Trophoblast cell (in vitro differentiated cells and primary cell): ENCODE data around the gene TTI1.
A peak's percentile ranks its signal among the peaks of the same experiment; 100 is the strongest.

Source experiments
- DNase-seq, 2 donors: peaks; one replicate each; pipeline ENCODE4 v3.0.0-alpha.2; 2016
- H2AFZ ChIP-seq: 2 replicates; pipeline ENCODE4 v1.6.1; 2013; ENCODE audit warnings: low read length, moderate library complexity, mild to moderate bottlenecking; ENCODE audit not compliant: insufficient read depth, poor library complexity
- H2AK5ac ChIP-seq: 2 replicates; pipeline ENCODE4 v1.6.1; 2013; ENCODE audit warnings: mild to moderate bottlenecking, low read length
- H2BK120ac ChIP-seq: 2 replicates; pipeline ENCODE4 v1.6.1; 2013; ENCODE audit warnings: low read length, mild to moderate bottlenecking, moderate library complexity; ENCODE audit not compliant: insufficient read depth, poor library complexity
- H2BK12ac ChIP-seq: 2 replicates; pipeline ENCODE4 v1.6.1; 2013; ENCODE audit warnings: mild to moderate bottlenecking, low read length, moderate library complexity
- H2BK5ac ChIP-seq: 2 replicates; pipeline ENCODE4 v1.6.1; 2013; ENCODE audit warnings: low read length, low read depth, moderate library complexity, mild to moderate bottlenecking; ENCODE audit not compliant: poor library complexity
- H3K14ac ChIP-seq: 2 replicates; pipeline ENCODE4 v1.6.1; 2013; ENCODE audit warnings: mild to moderate bottlenecking, low read length
- H3K18ac ChIP-seq: 2 replicates; pipeline ENCODE4 v1.6.1; 2013; ENCODE audit warnings: mild to moderate bottlenecking, low read length
- H3K23ac ChIP-seq: 2 replicates; pipeline ENCODE4 v1.6.1; 2013; ENCODE audit warnings: low read length
- H3K27ac ChIP-seq: 2 replicates; pipeline ENCODE4 v1.5.1; 2013; ENCODE audit warnings: low read depth, mild to moderate bottlenecking, inconsistent platforms, low read length, moderate library complexity
- H3K27me3 ChIP-seq: 2 replicates; pipeline ENCODE4 v1.6.1; 2013; ENCODE audit warnings: inconsistent platforms, mild to moderate bottlenecking, low read length, moderate library complexity; ENCODE audit not compliant: insufficient read depth
- H3K36me3 ChIP-seq, 2 experiments: 1 replicate in 1 of 2; 2 replicates in 1 of 2; pipeline ENCODE4 v1.6.1; 2013; ENCODE audit warnings: low read length in 2 of 2, mild to moderate bottlenecking in 2 of 2, moderate library complexity in 1 of 2; ENCODE audit not compliant: insufficient read depth in 2 of 2, control insufficient read depth in 1 of 2
- H3K4ac ChIP-seq: 2 replicates; pipeline ENCODE4 v1.6.1; 2013; ENCODE audit warnings: low read depth, mild to moderate bottlenecking, low read length, moderate library complexity
- H3K4me1 ChIP-seq, 2 experiments: 1 replicate in 1 of 2; 2 replicates in 1 of 2; pipeline ENCODE4 v1.6.1; 2013; ENCODE audit warnings: low read length in 2 of 2, mild to moderate bottlenecking in 2 of 2, moderate library complexity in 1 of 2; ENCODE audit not compliant: insufficient read depth in 2 of 2, control insufficient read depth in 1 of 2
- H3K4me2 ChIP-seq: 2 replicates; pipeline ENCODE4 v1.6.1; 2013; ENCODE audit warnings: inconsistent platforms, mild to moderate bottlenecking, low read length, moderate library complexity
- H3K4me3 ChIP-seq: 2 replicates; pipeline ENCODE4 v1.5.1; 2013; ENCODE audit warnings: mild to moderate bottlenecking, low read depth, low read length, inconsistent platforms
- H3K79me1 ChIP-seq: one replicate; pipeline ENCODE4 v1.6.1; 2013; ENCODE audit warnings: low read length
- H3K79me2 ChIP-seq: 2 replicates; pipeline ENCODE4 v1.6.1; 2013; ENCODE audit warnings: low read length, mild to moderate bottlenecking; ENCODE audit not compliant: control insufficient read depth, insufficient read depth, poor library complexity
- H3K9ac ChIP-seq: 2 replicates; pipeline ENCODE4 v1.6.1; 2013; ENCODE audit warnings: mild to moderate bottlenecking, low read length
- H3K9me3 ChIP-seq: 2 replicates; pipeline ENCODE4 v1.6.1; 2013; ENCODE audit warnings: low read depth, mild to moderate bottlenecking, control low read depth, inconsistent platforms, low read length; ENCODE audit not compliant: insufficient read depth
- H4K12ac ChIP-seq: 2 replicates; pipeline ENCODE4 v1.6.1; 2013; ENCODE audit warnings: low read depth, mild to moderate bottlenecking, low read length, moderate library complexity
- H4K8ac ChIP-seq: 2 replicates; pipeline ENCODE4 v1.6.1; 2013; ENCODE audit warnings: low read depth, mild to moderate bottlenecking, low read length, moderate library complexity
- H4K91ac ChIP-seq: one replicate; pipeline ENCODE4 v1.6.1; 2013; ENCODE audit warnings: low read depth, mild to moderate bottlenecking, low read length, moderate library complexity
- WGBS: extraction: QIAGEN DNeasy Blood & Tissue Kit; methylation state at CpG from one replicate; pipeline ENCODE4 v1.1.7; 2013; ENCODE audit warnings: missing lambda C conversion rate; ENCODE audit not compliant: insufficient read length, insufficient coverage; ENCODE audit errors: extremely low coverage; 5-methylcytosine and 5-hydroxymethylcytosine counted together

TTI1 gene

DNA sequence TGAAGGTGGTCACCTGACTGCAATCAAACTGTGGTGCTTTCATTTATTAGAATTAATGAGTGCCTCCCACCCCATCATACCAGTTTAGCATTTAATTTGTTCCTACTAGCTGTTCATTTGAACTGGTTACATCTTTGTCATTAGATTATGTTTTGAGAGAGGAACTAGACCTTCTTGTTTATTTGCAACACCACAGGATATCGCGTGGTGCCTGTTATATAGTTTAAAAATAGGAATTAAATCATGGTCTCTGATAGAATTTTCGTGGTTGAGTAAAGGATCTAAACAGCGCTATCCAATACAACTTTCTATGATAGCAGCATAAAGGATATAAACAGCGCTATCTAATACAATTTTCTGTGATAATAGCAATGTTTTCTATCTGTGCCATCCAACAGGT is 3.1 kb upstream of the TTI1 start:
- H3K4me3 ChIP-seq = no peak overlapping the region
- H3K9me3 ChIP-seq = no peaks in the 10 kb centered on the region
- peaks cover 6 to 17% of the 10 kb centered on the region in 2 experiments for H3K4me1 ChIP-seq
- no peak overlapping the region for H3K14ac ChIP-seq
- no peak overlapping the region for H2BK12ac ChIP-seq
- no peak overlapping the region for H2BK5ac ChIP-seq
- no peaks in the 10 kb centered on the region for H3K27me3 ChIP-seq
- H2AK5ac ChIP-seq = no peak overlapping the region
- H3K27ac ChIP-seq = no peak overlapping the region
- no peak overlapping the region for H2AFZ ChIP-seq
- no peak overlapping the region for H3K23ac ChIP-seq
- no peak overlapping the region for H4K8ac ChIP-seq
- peak overlapping the region; percentile 49 for H3K4ac ChIP-seq
- DNase-seq = no peak
- H4K12ac ChIP-seq = no peak overlapping the region
- H3K79me2 ChIP-seq = peaks cover 15% of the 10 kb centered on the region
- H3K79me1 ChIP-seq = peaks cover 11% of the 10 kb centered on the region
- peaks cover 3 to 14% of the 10 kb centered on the region in 2 experiments for H3K36me3 ChIP-seq
- whole genome bisulfite sequencing = no CpG with 5 or more reads among the region's 5 CpGs
- H4K91ac ChIP-seq = no peak overlapping the region
- H3K4me2 ChIP-seq = no peak overlapping the region
- H3K18ac ChIP-seq = no peak overlapping the region
- H2BK120ac ChIP-seq = no peak overlapping the region
- no peak overlapping the region for H3K9ac ChIP-seq

DNA sequence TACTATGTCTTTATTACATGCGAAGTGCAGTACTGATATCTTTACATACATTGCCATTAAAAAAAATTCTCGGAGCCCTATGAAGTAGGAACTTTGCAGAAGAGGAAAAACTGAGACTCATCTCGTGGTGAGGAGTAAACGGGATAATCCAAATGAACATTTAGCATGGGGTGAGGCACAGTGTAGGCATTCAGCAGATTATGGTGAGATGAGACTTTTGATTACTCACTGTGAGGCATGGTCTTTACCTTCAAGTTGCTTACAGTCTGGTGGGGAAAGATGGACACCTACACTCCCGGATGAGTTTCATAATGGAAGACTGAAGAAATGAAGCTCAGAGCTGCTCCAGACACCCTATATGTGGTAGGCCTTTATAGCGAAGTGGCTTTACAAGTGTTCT is 1.7 kb upstream of the TTI1 start:
- Histone ChIP-seq H3K4me1 (peaks cover 6 to 21% of the 10 kb centered on the region in 2 experiments), H2BK5ac (no peak overlapping the region), H3K23ac (no peak overlapping the region), H2BK120ac (no peak overlapping the region), H3K4ac (peak overlapping the region; percentile 99), H3K9me3 (no peaks in the 10 kb centered on the region), H2AK5ac (no peak overlapping the region), H3K27ac (no peak overlapping the region), H3K4me2 (peak overlapping the region; percentile 79), H3K9ac (no peak overlapping the region), H2BK12ac (no peak overlapping the region), H3K18ac (no peak overlapping the region), H3K36me3 (peaks cover 3 to 14% of the 10 kb centered on the region in 2 experiments), H3K79me1 (peaks cover 11% of the 10 kb centered on the region), H4K8ac (no peak overlapping the region), H3K79me2 (peaks cover 15% of the 10 kb centered on the region), H3K14ac (no peak overlapping the region), H2AFZ (no peak overlapping the region), H3K27me3 (no peaks in the 10 kb centered on the region), H3K4me3 (no peak overlapping the region), H4K91ac (no peak overlapping the region), H4K12ac (no peak overlapping the region)
- WGBS = no CpG with 5 or more reads among the region's 6 CpGs
- no peak for DNase-seq

DNA sequence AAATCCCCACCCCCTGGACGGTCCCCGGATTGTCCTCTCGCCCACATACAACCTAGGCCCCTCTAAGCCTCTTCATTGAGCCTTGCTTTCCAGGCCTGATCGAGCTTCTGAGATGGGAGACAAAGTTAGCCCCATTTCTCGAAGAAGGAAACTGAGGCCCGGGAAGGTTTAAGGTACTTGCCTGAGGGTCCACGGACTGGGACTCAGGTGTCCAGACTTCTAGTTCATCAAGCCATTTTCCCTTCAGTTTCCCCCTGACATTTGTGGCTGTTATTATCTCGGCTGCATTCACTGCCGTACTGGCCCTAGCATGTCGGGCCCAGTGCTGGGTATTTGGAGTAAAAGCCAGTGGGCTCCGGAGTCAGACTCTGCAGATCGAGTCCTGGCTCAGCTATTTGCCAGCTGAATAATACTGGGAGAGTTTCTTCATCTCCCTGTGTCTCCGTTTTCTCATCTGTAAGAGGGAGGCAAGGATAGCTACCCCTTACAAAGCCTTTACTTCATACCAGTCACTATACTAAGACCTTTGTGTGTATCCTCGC is 923 bp upstream of the TTI1 start:
- peaks cover 0 to 10% of the 10 kb centered on the region in 2 experiments for H3K36me3 ChIP-seq
- H3K27me3 ChIP-seq = no peaks in the 10 kb centered on the region
- peak overlapping the region; percentile 97 for H3K4me3 ChIP-seq
- H3K9me3 ChIP-seq = no peaks in the 10 kb centered on the region
- peak overlapping the region; percentile 97 for H2AK5ac ChIP-seq
- peak overlapping the region; percentile 31 for H2BK12ac ChIP-seq
- H3K4ac ChIP-seq = peak overlapping the region; percentile 99
- peak overlapping the region; percentile 95 for H3K9ac ChIP-seq
- peak overlapping the region; percentile 91 for H3K18ac ChIP-seq
- peaks cover 11% of the 10 kb centered on the region for H3K79me1 ChIP-seq
- no peak for DNase-seq
- H4K12ac ChIP-seq = peak overlapping the region; percentile 87
- peak overlapping the region; percentile 90 for H3K27ac ChIP-seq
- H3K4me2 ChIP-seq = peak overlapping the region; percentile 79
- H3K14ac ChIP-seq = peak overlapping the region; percentile 94
- H4K8ac ChIP-seq = peak overlapping the region; percentile 97
- H4K91ac ChIP-seq = peak overlapping the region; percentile 95
- peaks cover 6 to 21% of the 10 kb centered on the region in 2 experiments for H3K4me1 ChIP-seq
- H2AFZ ChIP-seq = peak overlapping the region; percentile 89
- H2BK5ac ChIP-seq = peak overlapping the region; percentile 95
- H2BK120ac ChIP-seq = peak overlapping the region; percentile 92
- H3K79me2 ChIP-seq = peaks cover 15% of the 10 kb centered on the region
- H3K23ac ChIP-seq = no peak overlapping the region
- no CpG with 5 or more reads among the region's 14 CpGs for WGBS

DNA sequence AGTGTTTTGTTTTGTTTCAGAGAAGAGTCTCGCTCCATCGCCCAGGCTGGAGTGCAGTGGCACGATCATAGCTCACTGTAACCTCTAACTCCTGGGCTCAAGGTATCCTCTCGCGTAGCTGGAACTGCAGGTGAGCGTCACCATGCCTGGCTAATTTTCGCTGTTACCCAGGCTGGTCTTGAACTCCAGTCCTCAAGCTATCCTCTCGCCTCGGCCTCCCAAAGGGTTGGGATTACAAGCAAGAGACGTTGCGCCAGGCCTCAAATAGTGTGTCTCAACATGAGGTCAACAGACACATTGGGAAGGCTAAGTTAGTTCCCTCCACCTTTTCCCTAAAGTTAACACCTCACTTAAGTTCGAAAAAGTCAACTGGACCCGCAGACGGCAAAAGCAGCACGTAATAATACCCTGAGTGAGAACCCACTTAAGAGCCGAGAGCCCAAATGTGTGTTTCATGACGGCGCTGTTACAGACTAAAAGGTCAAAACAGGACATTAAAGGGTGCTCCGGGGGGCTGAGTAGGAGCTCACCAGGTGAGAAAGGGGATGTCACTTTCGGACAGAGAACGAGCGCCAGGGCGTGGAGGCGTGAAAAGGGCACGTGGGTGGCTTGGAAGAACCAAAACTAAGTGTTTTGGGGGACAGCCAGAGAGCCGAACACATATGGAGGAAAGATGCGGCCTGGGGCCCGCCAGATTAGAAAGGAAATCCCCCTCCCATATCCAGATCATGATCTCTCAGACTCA is 499 bp downstream of the TTI1 start:
- Histone ChIP-seq H3K27me3 (no peaks in the 10 kb centered on the region), H2AK5ac (peak overlapping the region; percentile 38)

More for the DNA sequence above, 499 bp downstream of the TTI1 start:
- H3K79me1 ChIP-seq = peaks cover 11% of the 10 kb centered on the region
- H3K4ac ChIP-seq = peak overlapping the region; percentile 23
- H4K8ac ChIP-seq = peak overlapping the region; percentile 95
- H2AFZ ChIP-seq = peak overlapping the region; percentile 58
- H3K79me2 ChIP-seq = peaks cover 15% of the 10 kb centered on the region
- H2BK5ac ChIP-seq = peak overlapping the region; percentile 20
- no peak overlapping the region for H2BK12ac ChIP-seq
- DNase-seq = peak in 1 of 2 donors; percentile 12
- H4K91ac ChIP-seq = peak overlapping the region; percentile 76
- H3K18ac ChIP-seq = peak overlapping the region; percentile 47
- peak overlapping the region; percentile 25 for H2BK120ac ChIP-seq
- no peak overlapping the region for H3K23ac ChIP-seq
- no CpG with 5 or more reads among the region's 28 CpGs for WGBS
- H3K9ac ChIP-seq = peak overlapping the region; percentile 52
- H3K36me3 ChIP-seq = peaks cover 0 to 10% of the 10 kb centered on the region in 2 experiments
- H3K4me2 ChIP-seq = peak overlapping the region; percentile 79
- peaks cover 6 to 21% of the 10 kb centered on the region in 2 experiments for H3K4me1 ChIP-seq
- peak overlapping the region; percentile 61 for H3K14ac ChIP-seq
- peak overlapping the region; percentile 71 for H4K12ac ChIP-seq
- peak overlapping the region; percentile 97 for H3K4me3 ChIP-seq
- no peak overlapping the region for H3K27ac ChIP-seq
- H3K9me3 ChIP-seq = no peaks in the 10 kb centered on the region
